BJ (cell line): ENCODE data around the gene RPL10. TPM values are rescaled to one million over a fixed set of nuclear protein-coding genes. Genes with fewer than 3 reads are reported as not detected.

ENCODE experiments used
- CTCF ChIA-PET: fragments of 350-600 bp; formaldehyde crosslinking; extraction: SDS; loops from one replicate; lab custom pipeline; 2021; ENCODE audit warnings: antibody characterized with exemption, inconsistent platforms; lab: Yijun Ruan, JAX
- POLR2A ChIA-PET: fragments of 300-600 bp; sonication (Branson Sonifier 250); formaldehyde crosslinking; extraction: SDS; loops from one replicate; lab custom pipeline; 2021; ENCODE audit warnings: antibody characterized with exemption; lab: Charles Lee
- DNase-seq: peaks from one replicate; pipeline ENCODE4 v3.0.0-alpha.2; 2011; ENCODE audit warnings: low read depth
- H3K27me3 ChIP-seq: 2 replicates; pipeline ENCODE4 v1.6.0; 2011; ENCODE audit warnings: low read length; ENCODE audit not compliant: control insufficient read depth, insufficient read depth
- H3K36me3 ChIP-seq: 2 replicates; pipeline ENCODE4 v1.5.1; 2011; ENCODE audit warnings: low read length; ENCODE audit not compliant: control insufficient read depth, insufficient read depth
- H3K4me3 ChIP-seq: 2 replicates; pipeline ENCODE4 v1.5.1; 2011; ENCODE audit warnings: low read depth, mild to moderate bottlenecking, control low read depth, low read length
- CTCF ChIP-seq: IDR thresholded peaks from 2 replicates; pipeline ENCODE4 v1.5.1; 2011; ENCODE audit warnings: low read depth, mild to moderate bottlenecking, control low read depth, inconsistent platforms, low read length, moderate library complexity; ENCODE audit not compliant: insufficient read depth
- polyA plus RNA-seq: library from polyadenylated mRNA; depleted of rRNA; stranded (reverse); fragments of >200 nt; gene quantifications from 2 replicates; pipeline ENCODE4 v1.2.3, GENCODE V29; 2011

Gene RPL10
- polyA plus RNA-seq, 1 experiment, result 7,037 TPM

- Histone ChIP-seq H3K36me3 (peaks cover 14% of the 10 kb centered on the region), H3K4me3 (no peak overlapping the region), H3K27me3 (no peaks in the 10 kb centered on the region)
- ChIA-PET CTCF (no interaction called here), POLR2A (no interaction called here)
- no peak for DNase-seq
- no peak for TF ChIP-seq CTCF
These were observed 32.7 kb downstream of the RPL10 start for GRCh38 chrX:154430916-154431315.

GRCh38 chrX:154431341-154431740, 33.2 kb downstream of the RPL10 start:
- TF ChIP-seq CTCF, result no peak
- CTCF ChIA-PET, result no interaction called here
- Histone ChIP-seq H3K27me3 (no peaks in the 10 kb centered on the region), H3K36me3 (peaks cover 14% of the 10 kb centered on the region), H3K4me3 (no peak overlapping the region)
- POLR2A ChIA-PET, result no interaction called here
- no peak for DNase-seq

GRCh38 chrX:154432210-154432609, 34.0 kb downstream of the RPL10 start:
- TF ChIP-seq CTCF, result no peak
- Histone ChIP-seq H3K36me3 (peaks cover 14% of the 10 kb centered on the region), H3K4me3 (no peak overlapping the region), H3K27me3 (no peaks in the 10 kb centered on the region)
- ChIA-PET CTCF (interaction anchor here (1.6 kb wide), 1 partner anchor 11 kb away, joined by 3 read pairs; no protein-coding TSS in a partner anchor), POLR2A (no interaction called here)
- DNase-seq, result no peak

GRCh38 chrX:154433605-154434004, 35.4 kb downstream of the RPL10 start:
- ChIA-PET CTCF (interaction anchor here (1.4 to 1.6 kb wide), 2 partner anchors 13 to 26 kb away, joined by 3 read pairs; no protein-coding TSS in a partner anchor), POLR2A (no interaction called here)
- Histone ChIP-seq H3K27me3 (no peaks in the 10 kb centered on the region), H3K4me3 (no peak overlapping the region), H3K36me3 (peaks cover 14% of the 10 kb centered on the region)
- DNase-seq, result no peak
- TF ChIP-seq CTCF, result no peak

- Histone ChIP-seq H3K36me3 (peaks cover 14% of the 10 kb centered on the region), H3K27me3 (no peaks in the 10 kb centered on the region), H3K4me3 (no peak overlapping the region)
- TF ChIP-seq CTCF, result no peak
- DNase-seq, result no peak
- ChIA-PET CTCF (no interaction called here), POLR2A (no interaction called here)
These were observed 36.4 kb downstream of the RPL10 start for GRCh38 chrX:154434394-154435168.
